DND-41 (cell line): ENCODE data around the gene SEC63.

Experiments
- ATAC-seq: fragments of 200-7000 bp; cut with Tn5 transposase; 3 replicates; pipeline ENCODE4 v1.9.1; 2021; ENCODE audit warnings: low read depth; ENCODE audit not compliant: insufficient read depth
- DNase-seq: peaks from one replicate; pipeline ENCODE4 v3.0.0-alpha.2; 2020
- H2AFZ ChIP-seq: 2 replicates; pipeline ENCODE4 v1.6.0; 2012; ENCODE audit warnings: low read depth, low read length
- H3K27ac ChIP-seq: 2 replicates; pipeline ENCODE4 v1.5.1; 2012; ENCODE audit warnings: low read length, inconsistent platforms
- H3K27me3 ChIP-seq: fragments of 200-600 bp; sonication (generic); 2 replicates; pipeline ENCODE4 v1.6.0; 2012; ENCODE audit warnings: low read length, mild to moderate bottlenecking, inconsistent platforms; ENCODE audit not compliant: insufficient read depth, poor library complexity
- H3K36me3 ChIP-seq: 2 replicates; pipeline ENCODE4 v1.5.1; 2012; ENCODE audit warnings: low read length, inconsistent platforms; ENCODE audit not compliant: insufficient read depth
- H3K4me1 ChIP-seq: 2 replicates; pipeline ENCODE4 v1.5.1; 2012; ENCODE audit warnings: mild to moderate bottlenecking, low read length; ENCODE audit not compliant: insufficient read depth
- H3K4me2 ChIP-seq: 2 replicates; pipeline ENCODE4 v1.6.0; 2012; ENCODE audit warnings: mild to moderate bottlenecking, moderate library complexity, low read length, inconsistent platforms; ENCODE audit not compliant: insufficient read depth
- H3K4me3 ChIP-seq, 2 experiments: fragments of 200-600 bp in 1 of 2; shearing (Covaris generic) in 1 of 2; 2 replicates each; pipeline ENCODE4 v1.5.1; 2012 to 2016; ENCODE audit warnings: inconsistent platforms in 2 of 2, low read length in 2 of 2, mild to moderate bottlenecking in 2 of 2, low read depth in 1 of 2, moderate library complexity in 1 of 2
- H3K79me2 ChIP-seq: 2 replicates; pipeline ENCODE4 v1.6.0; 2012; ENCODE audit warnings: low read length, inconsistent platforms; ENCODE audit not compliant: insufficient read depth
- H3K9ac ChIP-seq: 2 replicates; pipeline ENCODE4 v1.6.0; 2012; ENCODE audit warnings: low read depth, mild to moderate bottlenecking, inconsistent platforms, low read length, moderate library complexity
- H3K9me3 ChIP-seq: 2 replicates; pipeline ENCODE4 v1.5.1; 2012; ENCODE audit warnings: low read length, moderate library complexity, mild to moderate bottlenecking, inconsistent platforms; ENCODE audit not compliant: insufficient read depth, severe bottlenecking
- H4K20me1 ChIP-seq: 2 replicates; pipeline ENCODE4 v1.6.0; 2012; ENCODE audit warnings: low read length; ENCODE audit not compliant: insufficient read depth
- CTCF ChIP-seq: IDR thresholded peaks from 2 replicates; pipeline ENCODE4 v1.5.1; 2012; ENCODE audit warnings: borderline replicate concordance, low read length, moderate library complexity, mild to moderate bottlenecking; ENCODE audit not compliant: poor library complexity, severe bottlenecking; ENCODE audit errors: extremely low read depth
- EZH2 ChIP-seq: IDR thresholded peaks from 3 replicates; pipeline ENCODE4 v1.6.1; 2012; ENCODE audit warnings: borderline replicate concordance, low read depth, mild to moderate bottlenecking, moderate library complexity, low read length, inconsistent platforms; ENCODE audit not compliant: severe bottlenecking

Gene SEC63

GRCh38 chr6:107971181-107971580 lies 13.2 kb upstream of the SEC63 start:
- TF ChIP-seq EZH2 (no peak), CTCF (no peak)
- H3K27ac ChIP-seq = no peak overlapping the region
- no peaks in the 10 kb centered on the region for H3K9me3 ChIP-seq
- H3K4me1 ChIP-seq = no peaks in the 10 kb centered on the region
- no peaks in the 10 kb centered on the region for H3K27me3 ChIP-seq
- ATAC-seq (no peak), DNase-seq (no peak)
- H3K9ac ChIP-seq = no peak overlapping the region
- H2AFZ ChIP-seq = no peak overlapping the region
- H3K79me2 ChIP-seq = no peaks in the 10 kb centered on the region
- H4K20me1 ChIP-seq = no peaks in the 10 kb centered on the region
- no peak overlapping the region for H3K4me3 ChIP-seq
- H3K36me3 ChIP-seq = no peaks in the 10 kb centered on the region
- no peak overlapping the region for H3K4me2 ChIP-seq

- Histone ChIP-seq H4K20me1 (no peaks in the 10 kb centered on the region), H3K27ac (no peak overlapping the region), H3K4me2 (no peak overlapping the region), H3K4me1 (no peaks in the 10 kb centered on the region), H3K4me3 (no peak overlapping the region), H3K9ac (no peak overlapping the region), H3K36me3 (no peaks in the 10 kb centered on the region), H3K27me3 (no peaks in the 10 kb centered on the region), H3K9me3 (no peaks in the 10 kb centered on the region), H3K79me2 (no peaks in the 10 kb centered on the region), H2AFZ (no peak overlapping the region)
- ATAC-seq (no peak), DNase-seq (no peak)
- TF ChIP-seq EZH2 (no peak), CTCF (no peak)
Observed at GRCh38 chr6:107970255-107970654, 12.2 kb upstream of the SEC63 start.

GRCh38 chr6:107968081-107968480 lies 10.1 kb upstream of the SEC63 start:
- TF ChIP-seq CTCF (no peak), EZH2 (no peak)
- H3K9me3 ChIP-seq = no peaks in the 10 kb centered on the region
- H2AFZ ChIP-seq = no peak overlapping the region
- no peak overlapping the region for H3K4me3 ChIP-seq
- H3K4me2 ChIP-seq = no peak overlapping the region
- no peak for ATAC-seq
- no peak overlapping the region for H3K27ac ChIP-seq
- no peaks in the 10 kb centered on the region for H3K79me2 ChIP-seq
- no peaks in the 10 kb centered on the region for H3K27me3 ChIP-seq
- H3K4me1 ChIP-seq = no peaks in the 10 kb centered on the region
- DNase-seq = no peak
- H4K20me1 ChIP-seq = no peaks in the 10 kb centered on the region
- H3K36me3 ChIP-seq = no peaks in the 10 kb centered on the region
- H3K9ac ChIP-seq = no peak overlapping the region

- ATAC-seq (no peak), DNase-seq (no peak)
- Histone ChIP-seq H3K4me2 (no peak overlapping the region), H3K4me1 (no peaks in the 10 kb centered on the region), H3K27ac (no peak overlapping the region), H3K27me3 (no peaks in the 10 kb centered on the region), H3K9ac (no peak overlapping the region), H3K79me2 (no peaks in the 10 kb centered on the region), H3K4me3 (no peak overlapping the region), H2AFZ (no peak overlapping the region), H3K9me3 (no peaks in the 10 kb centered on the region), H3K36me3 (no peaks in the 10 kb centered on the region), H4K20me1 (no peaks in the 10 kb centered on the region)
- no peak for TF ChIP-seq CTCF
- TF ChIP-seq EZH2 = no peak
Observed at GRCh38 chr6:107965746-107966145, 7.7 kb upstream of the SEC63 start.
